ENCODE results near the gene ABI3. TPM values are rescaled to one million over a fixed set of nuclear protein-coding genes. Genes with fewer than 3 reads are reported as not detected.

Gene ABI3
- total RNA-seq, 4 donors from 2014 or later, result 9.6 to 14.4 (median 12.0) TPM

DNA sequence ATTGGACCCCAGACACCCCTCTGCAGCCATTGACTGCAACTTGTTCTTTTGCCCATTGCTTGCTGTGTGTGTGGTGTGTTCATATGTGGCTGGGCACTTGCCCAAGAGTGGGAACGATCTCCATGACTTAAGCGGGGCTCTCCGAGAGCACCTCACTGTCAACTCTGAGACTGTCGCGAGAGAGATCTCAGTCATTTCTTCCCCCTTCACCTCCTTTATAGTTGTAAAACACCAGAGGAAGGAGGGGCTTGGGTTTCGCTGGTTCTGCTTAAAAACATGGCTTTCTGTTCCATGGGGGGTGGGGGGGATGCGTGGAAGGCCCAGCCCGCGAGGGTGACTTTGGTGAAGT lies 12.6 kb downstream of the ABI3 start:
- Histone ChIP-seq H3K4me3 (no peak overlapping the region), H3K36me3 (no peaks in the 10 kb centered on the region), H3K4me1 (peaks cover 0 to 28% (median 19%) of the 10 kb centered on the region in 4 donors), H3K27me3 (peaks cover 0 to 90% of the 10 kb centered on the region in 2 donors), H3K27ac (no peak overlapping the region), H3K9me3 (no peaks in the 10 kb centered on the region)
- DNase-seq (ENCODE audit: low spot score in 2 of 2), result no peak
- WGBS, 2 donors, result 9 to 17% methylated on average over 9 of the region's 9 CpGs
- TF ChIP-seq POLR2A (IDR thresholded peaks at IDR 0.05), result no peak
- no peak for TF ChIP-seq CTCF (IDR thresholded peaks at IDR 0.05)
- TF ChIP-seq EP300 (IDR thresholded peaks at IDR 0.05), result no peak

GRCh38 chr17:49223517-49224197 lies 13.2 kb downstream of the ABI3 start:
- Histone ChIP-seq H3K27ac (no peak overlapping the region), H3K4me3 (peak overlapping the region in 2 of 4 donors; percentile 13 to 15), H3K9me3 (no peaks in the 10 kb centered on the region), H3K27me3 (peaks cover 0 to 94% of the 10 kb centered on the region in 2 donors), H3K4me1 (peaks cover 0 to 25% (median 17%) of the 10 kb centered on the region in 4 donors), H3K36me3 (no peaks in the 10 kb centered on the region)
- DNase-seq (ENCODE audit: low spot score in 2 of 2), result peak; percentile 49 to 58
- 4 to 6% methylated on average over 24 to 31 of the region's 31 CpGs for WGBS, 2 donors
- TF ChIP-seq EP300 (IDR thresholded peaks at IDR 0.05) (no peak), CTCF (IDR thresholded peaks at IDR 0.05) (peak; percentile 78 to 89 (median 82))

GRCh38 chr17:49224198-49224996 lies 13.9 kb downstream of the ABI3 start:
- 5 to 9% methylated on average over 20 to 63 of the region's 95 CpGs for WGBS, 2 donors
- peaks cover 0 to 93% of the 10 kb centered on the region in 2 donors for H3K27me3 ChIP-seq
- no peaks in the 10 kb centered on the region for H3K9me3 ChIP-seq
- H3K27ac ChIP-seq, result no peak overlapping the region
- peaks cover 0 to 22% (median 17%) of the 10 kb centered on the region in 4 donors for H3K4me1 ChIP-seq
- TF ChIP-seq POLR2A (IDR thresholded peaks at IDR 0.05), result no peak
- TF ChIP-seq EP300 (IDR thresholded peaks at IDR 0.05), result no peak
- no peak for TF ChIP-seq CTCF (IDR thresholded peaks at IDR 0.05)
- DNase-seq (ENCODE audit: low spot score in 2 of 2), result no peak
- no peaks in the 10 kb centered on the region for H3K36me3 ChIP-seq
- peak overlapping the region in 2 of 4 donors; percentile 13 to 15 for H3K4me3 ChIP-seq

- 24 to 26% methylated on average over 11 of the region's 11 CpGs for WGBS, 2 donors
- peaks cover 0 to 93% of the 10 kb centered on the region in 2 donors for H3K27me3 ChIP-seq
- H3K4me1 ChIP-seq, result peaks cover 0 to 24% (median 16%) of the 10 kb centered on the region in 4 donors
- H3K27ac ChIP-seq, result no peak overlapping the region
- no peaks in the 10 kb centered on the region for H3K9me3 ChIP-seq
- H3K36me3 ChIP-seq, result no peaks in the 10 kb centered on the region
- TF ChIP-seq EP300 (IDR thresholded peaks at IDR 0.05) (no peak), CTCF (IDR thresholded peaks at IDR 0.05) (no peak), POLR2A (IDR thresholded peaks at IDR 0.05) (no peak)
- no peak for DNase-seq (ENCODE audit: low spot score in 2 of 2)
- peak overlapping the region in 1 of 4 donors; percentile 15 for H3K4me3 ChIP-seq
These were observed 14.5 kb downstream of the ABI3 start for GRCh38 chr17:49224997-49225337.
